Neural progenitor cell (in vitro differentiated cells): ENCODE measurements around the gene NFIX. TPM values are rescaled to one million over a fixed set of nuclear protein-coding genes. Genes with fewer than 3 reads are reported as not detected.

Experiments
- DNase-seq: peaks from one replicate; pipeline ENCODE4 v3.0.0-alpha.2; 2016; ENCODE audit warnings: low spot score
- H2AFZ ChIP-seq: fragments of 200-600 bp; sonication (generic); replicated peaks from 2 replicates; pipeline ENCODE4 v1.6.1; 2016; ENCODE audit warnings: antibody characterized with exemption
- H3F3A ChIP-seq: fragments of 200-600 bp; sonication (generic); 2 replicates; pipeline ENCODE4 v1.6.1; 2016; ENCODE audit warnings: antibody characterized with exemption, low read depth
- H3K27ac ChIP-seq: fragments of 200-600 bp; sonication (generic); 2 replicates; pipeline ENCODE4 v1.5.1; 2016; ENCODE audit warnings: mild to moderate bottlenecking
- H3K27me3 ChIP-seq: fragments of 200-600 bp; sonication (generic); 2 replicates; pipeline ENCODE4 v1.6.1; 2016; ENCODE audit warnings: mild to moderate bottlenecking, moderate library complexity
- H3K36me3 ChIP-seq: fragments of 200-600 bp; sonication (generic); 2 replicates; pipeline ENCODE4 v1.5.1; 2016
- H3K4me1 ChIP-seq: fragments of 200-600 bp; sonication (generic); 2 replicates; pipeline ENCODE4 v1.6.1; 2016; ENCODE audit warnings: mixed run types
- H3K4me2 ChIP-seq: fragments of 200-600 bp; sonication (generic); 2 replicates; pipeline ENCODE4 v1.6.1; 2016
- H3K4me3 ChIP-seq: fragments of 200-600 bp; sonication (generic); 2 replicates; pipeline ENCODE4 v1.5.1; 2016
- H3K79me2 ChIP-seq: fragments of 200-600 bp; sonication (generic); 2 replicates; pipeline ENCODE4 v1.6.1; 2016; ENCODE audit warnings: low read depth
- H3K9ac ChIP-seq: fragments of 200-600 bp; sonication (generic); 2 replicates; pipeline ENCODE4 v1.6.1; 2016
- H3K9me3 ChIP-seq: fragments of 200-600 bp; sonication (generic); 2 replicates; pipeline ENCODE4 v1.5.1; 2016; ENCODE audit warnings: low read depth
- H4K20me1 ChIP-seq: fragments of 200-600 bp; sonication (generic); 2 replicates; pipeline ENCODE4 v1.6.1; 2016; ENCODE audit warnings: low read depth
- H3K27ac Mint-ChIP-seq: 3 replicates; pipeline ENCODE4 v1.8.0; 2021; ENCODE audit warnings: mixed read lengths
- H3K27me3 Mint-ChIP-seq: 2 replicates; pipeline ENCODE4 v1.8.0; 2022; ENCODE audit warnings: low read depth, mild to moderate bottlenecking, inconsistent platforms, moderate library complexity, mixed read lengths; ENCODE audit not compliant: insufficient read depth
- H3K36me3 Mint-ChIP-seq: 3 replicates; pipeline ENCODE4 v1.8.0; 2021; ENCODE audit warnings: mixed read lengths
- H3K4me1 Mint-ChIP-seq: 3 replicates; pipeline ENCODE4 v1.8.0; 2021; ENCODE audit warnings: mixed read lengths
- H3K4me3 Mint-ChIP-seq: 3 replicates; pipeline ENCODE4 v1.8.0; 2021; ENCODE audit warnings: mild to moderate bottlenecking, moderate library complexity, mixed read lengths
- H3K9me3 Mint-ChIP-seq: 3 replicates; pipeline ENCODE4 v1.8.0; 2020; ENCODE audit warnings: mixed read lengths
- EZH2 ChIP-seq: fragments of 200-600 bp; sonication (generic); IDR thresholded peaks from 2 replicates; pipeline ENCODE4 v1.6.1; 2017; ENCODE audit warnings: antibody characterized with exemption, mild to moderate bottlenecking, moderate library complexity
- EZH2phosphoT487 ChIP-seq: fragments of 200-600 bp; sonication (generic); IDR thresholded peaks from 2 replicates; pipeline ENCODE4 v1.6.1; 2017; ENCODE audit warnings: antibody characterized with exemption
- total RNA-seq: library from RNA; depleted of rRNA; stranded (reverse); fragments of >200 nt; gene quantifications from 2 replicates; pipeline ENCODE4 v1.2.3, GENCODE V29; 2015; ENCODE audit warnings: low replicate concordance
- TF ChIP-seq, protein P1 (sequence below): fragments of 200-600 bp; sonication (generic); IDR thresholded peaks from 2 replicates; pipeline ENCODE4 v1.5.1; 2017; ENCODE audit warnings: antibody characterized with exemption, mild to moderate bottlenecking

The NFIX gene
- total RNA-seq, 1 donor from 2014 or later = 0.06 TPM

DNA sequence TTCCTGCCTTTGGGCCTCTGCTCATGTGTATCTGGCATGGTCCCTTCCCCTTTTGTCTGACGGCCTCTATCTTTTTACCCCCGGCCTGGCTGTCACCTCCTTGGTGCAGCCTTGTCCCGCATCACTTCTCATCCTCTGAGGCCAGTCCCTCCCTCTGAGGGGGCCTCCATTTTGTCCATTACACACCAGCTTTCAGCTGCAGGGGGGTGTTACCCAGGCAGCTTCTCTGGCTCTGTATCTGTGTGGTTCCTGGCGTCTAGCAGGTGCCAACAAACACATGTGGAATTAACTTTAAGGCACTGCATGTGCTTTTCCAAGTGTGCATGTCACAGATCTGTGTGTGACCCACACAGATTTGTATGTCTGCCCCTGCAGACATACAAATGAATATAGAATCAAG is 55.0 kb downstream of the NFIX start:
- Histone ChIP-seq H3K4me3 (no peak overlapping the region), H3K4me2 (no peak overlapping the region), H3K27ac (no peak overlapping the region), H4K20me1 (peaks cover 48% of the 10 kb centered on the region), H3K79me2 (no peaks in the 10 kb centered on the region), H2AFZ (no peak overlapping the region), H3K36me3 (no peaks in the 10 kb centered on the region), H3F3A (peaks cover 12% of the 10 kb centered on the region), H3K9me3 (no peaks in the 10 kb centered on the region), H3K4me1 (peaks cover 44% of the 10 kb centered on the region), H3K9ac (no peak overlapping the region), H3K27me3 (peaks cover 98% of the 10 kb centered on the region)
- H3K4me1 Mint-ChIP-seq = peaks cover 47% of the 10 kb centered on the region
- H3K27ac Mint-ChIP-seq = no peak overlapping the region
- TF ChIP-seq EZH2 = no peak
- no peak for TF ChIP-seq EZH2phosphoT487
- TF ChIP-seq, protein P1, sequence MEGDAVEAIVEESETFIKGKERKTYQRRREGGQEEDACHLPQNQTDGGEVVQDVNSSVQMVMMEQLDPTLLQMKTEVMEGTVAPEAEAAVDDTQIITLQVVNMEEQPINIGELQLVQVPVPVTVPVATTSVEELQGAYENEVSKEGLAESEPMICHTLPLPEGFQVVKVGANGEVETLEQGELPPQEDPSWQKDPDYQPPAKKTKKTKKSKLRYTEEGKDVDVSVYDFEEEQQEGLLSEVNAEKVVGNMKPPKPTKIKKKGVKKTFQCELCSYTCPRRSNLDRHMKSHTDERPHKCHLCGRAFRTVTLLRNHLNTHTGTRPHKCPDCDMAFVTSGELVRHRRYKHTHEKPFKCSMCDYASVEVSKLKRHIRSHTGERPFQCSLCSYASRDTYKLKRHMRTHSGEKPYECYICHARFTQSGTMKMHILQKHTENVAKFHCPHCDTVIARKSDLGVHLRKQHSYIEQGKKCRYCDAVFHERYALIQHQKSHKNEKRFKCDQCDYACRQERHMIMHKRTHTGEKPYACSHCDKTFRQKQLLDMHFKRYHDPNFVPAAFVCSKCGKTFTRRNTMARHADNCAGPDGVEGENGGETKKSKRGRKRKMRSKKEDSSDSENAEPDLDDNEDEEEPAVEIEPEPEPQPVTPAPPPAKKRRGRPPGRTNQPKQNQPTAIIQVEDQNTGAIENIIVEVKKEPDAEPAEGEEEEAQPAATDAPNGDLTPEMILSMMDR = no peak
- H3K4me3 Mint-ChIP-seq = peak overlapping the region; percentile 4
- H3K27me3 Mint-ChIP-seq = peaks cover 93% of the 10 kb centered on the region
- peaks cover 2% of the 10 kb centered on the region for H3K36me3 Mint-ChIP-seq
- DNase-seq = no peak
- H3K9me3 Mint-ChIP-seq = peaks cover 11% of the 10 kb centered on the region

DNA sequence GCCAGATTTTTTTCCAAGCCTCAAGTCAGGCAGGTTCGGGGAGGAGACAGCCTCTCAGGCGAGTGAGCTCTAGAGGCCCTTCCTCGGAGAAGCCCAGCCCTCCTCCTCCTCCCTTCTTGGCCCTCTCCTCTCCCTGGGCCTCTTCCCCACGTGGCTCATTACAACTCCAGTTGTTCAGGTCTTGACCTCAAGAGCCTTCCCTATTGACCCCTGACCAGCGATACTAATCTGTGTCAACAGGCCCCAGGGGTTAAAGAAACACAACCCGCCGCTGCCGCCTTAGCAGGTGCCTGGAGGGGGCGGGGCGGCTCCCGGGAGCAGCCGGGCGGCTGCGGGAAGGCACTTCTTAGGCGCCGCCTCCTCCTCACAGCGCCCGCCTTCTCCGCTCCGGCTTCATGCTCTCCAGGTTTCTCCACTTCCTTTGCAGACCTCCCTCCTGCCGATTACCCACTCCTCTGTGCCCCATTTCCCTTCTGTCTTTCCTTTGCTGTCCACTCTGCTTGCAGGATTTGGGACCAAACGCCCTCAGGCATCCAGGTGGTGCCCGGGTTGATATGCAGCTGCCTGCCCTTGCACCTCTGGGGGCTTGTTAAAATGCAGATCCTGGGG is 56.4 kb downstream of the NFIX start:
- peak overlapping the region; percentile 74 for H3K4me3 Mint-ChIP-seq
- peak overlapping the region; percentile 68 for H3K4me2 ChIP-seq
- no peaks in the 10 kb centered on the region for H3K36me3 Mint-ChIP-seq
- H3K9me3 Mint-ChIP-seq = peaks cover 8% of the 10 kb centered on the region
- H3K4me1 ChIP-seq = peaks cover 58% of the 10 kb centered on the region
- H3K9me3 ChIP-seq = no peaks in the 10 kb centered on the region
- H3K27ac Mint-ChIP-seq = no peak overlapping the region
- peaks cover 98% of the 10 kb centered on the region for H3K27me3 ChIP-seq
- peaks cover 91% of the 10 kb centered on the region for H3K27me3 Mint-ChIP-seq
- H3K4me3 ChIP-seq = peak overlapping the region; percentile 16
- H3K79me2 ChIP-seq = no peaks in the 10 kb centered on the region
- H3K4me1 Mint-ChIP-seq = peaks cover 54% of the 10 kb centered on the region
- H2AFZ ChIP-seq = no peak overlapping the region
- H3K36me3 ChIP-seq = no peaks in the 10 kb centered on the region
- no peak overlapping the region for H3K27ac ChIP-seq
- H3K9ac ChIP-seq = no peak overlapping the region
- H3F3A ChIP-seq = peaks cover 21% of the 10 kb centered on the region
- DNase-seq = peak; percentile 99
- TF ChIP-seq, protein P1 = no peak
- TF ChIP-seq EZH2 (peak; percentile 33), EZH2phosphoT487 (peak; percentile 98)
- peaks cover 60% of the 10 kb centered on the region for H4K20me1 ChIP-seq

- H3K4me3 ChIP-seq = no peak overlapping the region
- H3K4me1 Mint-ChIP-seq = peaks cover 54% of the 10 kb centered on the region
- H3F3A ChIP-seq = peaks cover 29% of the 10 kb centered on the region
- peaks cover 69% of the 10 kb centered on the region for H4K20me1 ChIP-seq
- peaks cover 67% of the 10 kb centered on the region for H3K4me1 ChIP-seq
- peaks cover 98% of the 10 kb centered on the region for H3K27me3 ChIP-seq
- peak overlapping the region; percentile 59 for H3K4me3 Mint-ChIP-seq
- no peaks in the 10 kb centered on the region for H3K79me2 ChIP-seq
- H2AFZ ChIP-seq = no peak overlapping the region
- H3K9me3 ChIP-seq = no peaks in the 10 kb centered on the region
- no peak for DNase-seq
- H3K27me3 Mint-ChIP-seq = peaks cover 90% of the 10 kb centered on the region
- TF ChIP-seq, protein P1 = no peak
- no peak for TF ChIP-seq EZH2phosphoT487
- TF ChIP-seq EZH2 = no peak
- peaks cover 8% of the 10 kb centered on the region for H3K9me3 Mint-ChIP-seq
- no peak overlapping the region for H3K27ac ChIP-seq
- no peaks in the 10 kb centered on the region for H3K36me3 Mint-ChIP-seq
- no peak overlapping the region for H3K9ac ChIP-seq
- peak overlapping the region; percentile 68 for H3K4me2 ChIP-seq
- peak overlapping the region; percentile 46 for H3K27ac Mint-ChIP-seq
- H3K36me3 ChIP-seq = no peaks in the 10 kb centered on the region
Measured at GRCh38 chr19:13052447-13053175, 57.3 kb downstream of the NFIX start.
